Measurements from ENCODE around the gene RNF180. TPM values are rescaled to one million over a fixed set of nuclear protein-coding genes. Genes with fewer than 3 reads are reported as not detected.

Gene RNF180
- total RNA-seq, 2 donors from 2014 or later: 5.3 to 8.0 TPM

DNA sequence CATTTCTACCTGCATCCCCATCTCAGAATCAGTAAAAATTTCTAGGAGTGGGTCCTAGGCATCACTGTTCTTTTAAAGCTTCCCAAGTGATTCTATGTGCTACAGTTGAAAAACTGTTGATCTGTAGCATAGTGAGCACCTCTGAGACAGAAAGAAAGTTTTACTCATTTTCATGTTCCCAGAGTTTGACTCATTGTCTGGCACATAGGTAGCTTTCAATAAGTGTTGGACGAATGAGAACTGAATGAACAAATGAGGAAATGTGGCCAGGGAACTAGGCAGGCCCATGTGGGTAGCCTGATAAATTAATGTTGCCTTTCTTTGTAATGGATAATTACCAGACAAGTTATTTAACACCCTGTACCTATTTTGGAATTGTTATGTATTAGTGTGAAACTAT is 33.8 kb downstream of the RNF180 start:
- TF ChIP-seq, protein P1, sequence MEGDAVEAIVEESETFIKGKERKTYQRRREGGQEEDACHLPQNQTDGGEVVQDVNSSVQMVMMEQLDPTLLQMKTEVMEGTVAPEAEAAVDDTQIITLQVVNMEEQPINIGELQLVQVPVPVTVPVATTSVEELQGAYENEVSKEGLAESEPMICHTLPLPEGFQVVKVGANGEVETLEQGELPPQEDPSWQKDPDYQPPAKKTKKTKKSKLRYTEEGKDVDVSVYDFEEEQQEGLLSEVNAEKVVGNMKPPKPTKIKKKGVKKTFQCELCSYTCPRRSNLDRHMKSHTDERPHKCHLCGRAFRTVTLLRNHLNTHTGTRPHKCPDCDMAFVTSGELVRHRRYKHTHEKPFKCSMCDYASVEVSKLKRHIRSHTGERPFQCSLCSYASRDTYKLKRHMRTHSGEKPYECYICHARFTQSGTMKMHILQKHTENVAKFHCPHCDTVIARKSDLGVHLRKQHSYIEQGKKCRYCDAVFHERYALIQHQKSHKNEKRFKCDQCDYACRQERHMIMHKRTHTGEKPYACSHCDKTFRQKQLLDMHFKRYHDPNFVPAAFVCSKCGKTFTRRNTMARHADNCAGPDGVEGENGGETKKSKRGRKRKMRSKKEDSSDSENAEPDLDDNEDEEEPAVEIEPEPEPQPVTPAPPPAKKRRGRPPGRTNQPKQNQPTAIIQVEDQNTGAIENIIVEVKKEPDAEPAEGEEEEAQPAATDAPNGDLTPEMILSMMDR (conservative IDR thresholded peaks at IDR 0.05): no peak
- H3K27me3 Mint-ChIP-seq (ENCODE audit: insufficient read depth): no peaks in the 10 kb centered on the region
- H3K4me1 Mint-ChIP-seq: no peaks in the 10 kb centered on the region
- Histone ChIP-seq H3K4me1 (ENCODE audit: control insufficient read depth, insufficient read depth, low read length) (no peaks in the 10 kb centered on the region), H3K27ac (ENCODE audit: low read depth, low read length) (no peak overlapping the region), H3K36me3 (ENCODE audit: control insufficient read depth, insufficient read depth, low read length) (no peaks in the 10 kb centered on the region), H3K4me3 (ENCODE audit: low read length) (no peak overlapping the region), H3K9me3 (ENCODE audit: control insufficient read depth, low read length) (no peaks in the 10 kb centered on the region), H3K27me3 (ENCODE audit: control insufficient read depth, insufficient read depth, low read length, poor library complexity, severe bottlenecking) (no peaks in the 10 kb centered on the region), H3K9ac (ENCODE audit: extremely low read depth, low read length, poor library complexity, severe bottlenecking) (no peak overlapping the region)
- H3K4me3 Mint-ChIP-seq: no peak overlapping the region
- no peak for DNase-seq
- H3K36me3 Mint-ChIP-seq (ENCODE audit: low read depth): no peaks in the 10 kb centered on the region
- no peak overlapping the region for H3K27ac Mint-ChIP-seq
- WGBS, 2 experiments (ENCODE audit: insufficient coverage in 1 of 2, insufficient read length in 1 of 2): 76 to 100% methylated on average over 1 of the region's 1 CpG
- H3K9me3 Mint-ChIP-seq: no peaks in the 10 kb centered on the region

DNA sequence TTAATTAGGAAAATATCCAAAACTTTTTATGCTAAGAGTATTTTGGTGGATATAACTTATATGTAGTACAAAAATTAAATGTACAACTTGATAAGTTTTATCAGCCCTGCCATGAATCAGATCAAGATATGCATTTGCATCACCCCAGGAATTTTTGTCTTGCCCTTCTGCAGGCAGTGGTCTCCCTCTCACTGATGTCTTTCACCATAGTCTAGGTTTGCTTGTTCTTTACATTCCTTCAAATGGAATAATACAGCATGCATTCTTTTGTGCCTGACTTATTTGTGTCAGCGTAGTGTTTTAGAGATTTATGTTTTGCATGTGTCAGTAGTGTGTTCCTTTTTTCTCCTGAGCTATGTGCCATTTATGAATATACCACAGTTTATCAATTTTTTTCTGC is 36.4 kb downstream of the RNF180 start:
- no peak overlapping the region for H3K9ac ChIP-seq (ENCODE audit: extremely low read depth, low read length, poor library complexity, severe bottlenecking)
- 91% methylated on average over 1 of the region's 1 CpG; no CpG with 5 or more reads in 1 of the 2 experiments for WGBS, 2 experiments (ENCODE audit: insufficient coverage in 1 of 2, insufficient read length in 1 of 2)
- TF ChIP-seq, protein P1 (conservative IDR thresholded peaks at IDR 0.05): no peak
- Mint-ChIP-seq H3K4me1 (no peaks in the 10 kb centered on the region), H3K27me3 (ENCODE audit: insufficient read depth) (no peaks in the 10 kb centered on the region), H3K27ac (no peak overlapping the region), H3K4me3 (no peak overlapping the region), H3K36me3 (ENCODE audit: low read depth) (no peaks in the 10 kb centered on the region), H3K9me3 (no peaks in the 10 kb centered on the region)
- no peaks in the 10 kb centered on the region for H3K36me3 ChIP-seq (ENCODE audit: control insufficient read depth, insufficient read depth, low read length)
- no peaks in the 10 kb centered on the region for H3K9me3 ChIP-seq (ENCODE audit: control insufficient read depth, low read length)
- no peak for DNase-seq
- H3K4me3 ChIP-seq (ENCODE audit: low read length): no peak overlapping the region
- no peak overlapping the region for H3K27ac ChIP-seq (ENCODE audit: low read depth, low read length)
- no peaks in the 10 kb centered on the region for H3K4me1 ChIP-seq (ENCODE audit: control insufficient read depth, insufficient read depth, low read length)
- H3K27me3 ChIP-seq (ENCODE audit: control insufficient read depth, insufficient read depth, low read length, poor library complexity, severe bottlenecking): no peaks in the 10 kb centered on the region

DNA sequence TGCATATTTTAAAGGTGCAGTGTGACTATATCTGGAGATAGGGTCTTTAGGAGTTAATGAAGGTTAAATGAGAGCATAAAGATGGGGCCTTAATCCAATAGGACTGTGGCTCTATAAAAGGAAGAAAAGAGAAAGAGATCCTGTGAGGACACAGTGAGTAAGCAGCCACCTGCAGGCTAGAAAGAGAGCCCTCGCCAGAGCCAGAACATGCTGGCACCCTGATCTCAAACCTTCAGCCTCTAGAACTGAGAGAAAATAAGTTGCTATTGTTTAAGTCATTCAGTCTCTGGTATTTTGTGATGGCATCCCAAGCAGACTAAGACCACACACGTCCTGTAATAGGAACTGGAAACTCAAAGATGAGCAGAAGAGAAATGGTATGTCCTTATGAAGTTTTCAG is 41.0 kb downstream of the RNF180 start:
- no peaks in the 10 kb centered on the region for H3K4me1 ChIP-seq (ENCODE audit: control insufficient read depth, insufficient read depth, low read length)
- no peaks in the 10 kb centered on the region for H3K27me3 ChIP-seq (ENCODE audit: control insufficient read depth, insufficient read depth, low read length, poor library complexity, severe bottlenecking)
- no peaks in the 10 kb centered on the region for H3K36me3 ChIP-seq (ENCODE audit: control insufficient read depth, insufficient read depth, low read length)
- H3K9me3 ChIP-seq (ENCODE audit: control insufficient read depth, low read length): no peaks in the 10 kb centered on the region
- no peak overlapping the region for H3K4me3 ChIP-seq (ENCODE audit: low read length)
- no peak overlapping the region for H3K4me3 Mint-ChIP-seq
- H3K27ac ChIP-seq (ENCODE audit: low read depth, low read length): no peak overlapping the region
- 89 to 100% methylated on average over 1 to 2 of the region's 2 CpGs for WGBS, 2 experiments (ENCODE audit: insufficient coverage in 1 of 2, insufficient read length in 1 of 2)
- H3K36me3 Mint-ChIP-seq (ENCODE audit: low read depth): no peaks in the 10 kb centered on the region
- H3K4me1 Mint-ChIP-seq: no peaks in the 10 kb centered on the region
- no peak for DNase-seq
- TF ChIP-seq, protein P1 (conservative IDR thresholded peaks at IDR 0.05): peak; percentile 53
- H3K9me3 Mint-ChIP-seq: no peaks in the 10 kb centered on the region
- no peak overlapping the region for H3K27ac Mint-ChIP-seq
- H3K9ac ChIP-seq (ENCODE audit: extremely low read depth, low read length, poor library complexity, severe bottlenecking): no peak overlapping the region
- H3K27me3 Mint-ChIP-seq (ENCODE audit: insufficient read depth): no peaks in the 10 kb centered on the region
